Endothelial cell of umbilical vein (primary cell): ENCODE results near the gene ZNG1A. TPM values are rescaled to one million over a fixed set of nuclear protein-coding genes. Genes with fewer than 3 reads are reported as not detected.
"Not testable (repeated sequence)": the region's sequence is repeated elsewhere in the genome, so short reads cannot be mapped to it uniquely, and the experiment has no call there.

Experiments
- BruUV-seq: library from RNA; stranded (reverse); fragments of 400-500 nt; replicated peaks from 2 replicates; lab custom pipeline; 2021; lab: Mats Ljungman, UMichigan
- CTCF ChIA-PET: fragments of 300-600, 350-600 bp; sonication (Branson Sonifier 250); formaldehyde crosslinking; loops from one replicate; lab custom pipeline; 2021; ENCODE audit warnings: antibody characterized with exemption, inconsistent platforms; lab: Charles Lee
- POLR2A ChIA-PET: fragments of 300-600, 350-600 bp; sonication (Branson Sonifier 250); formaldehyde crosslinking; loops from one replicate; lab custom pipeline; 2021; ENCODE audit warnings: antibody characterized with exemption, inconsistent platforms; lab: Charles Lee
- DNase-seq: peaks from one replicate; pipeline ENCODE4 v3.0.0-alpha.2; 2011; ENCODE audit warnings: low read depth, low spot score
- FAIRE-seq: peaks from 2 replicates; lab custom pipeline; 2011; peaks lifted over from hg19 to GRCh38; lab: Jason Lieb, UNC
- H2AFZ ChIP-seq: 2 replicates; pipeline ENCODE4 v1.6.0; 2012; ENCODE audit warnings: low read depth, low read length, control low read depth, inconsistent platforms
- H3K27ac ChIP-seq: 2 replicates; pipeline ENCODE4 v1.5.1; 2011; ENCODE audit warnings: low read depth, mild to moderate bottlenecking, control low read depth, low read length, moderate library complexity; ENCODE audit not compliant: insufficient read depth
- H3K27me3 ChIP-seq, 2 experiments: 2 replicates each; pipeline versions ENCODE4 v1.6.0 to v1.6.1; 2011; ENCODE audit warnings: low read length in 2 of 2, mixed read lengths in 1 of 2; ENCODE audit not compliant: control insufficient read depth in 2 of 2, insufficient read depth in 2 of 2
- H3K36me3 ChIP-seq, 2 experiments: 2 replicates in 1 of 2; 3 replicates in 1 of 2; pipeline ENCODE4 v1.5.1; 2011; ENCODE audit warnings: low read length in 2 of 2, mild to moderate bottlenecking in 1 of 2, moderate library complexity in 1 of 2; ENCODE audit not compliant: control insufficient read depth in 2 of 2, insufficient read depth in 2 of 2; ENCODE audit errors: extremely low read depth in 1 of 2
- H3K4me1 ChIP-seq: 3 replicates; pipeline ENCODE4 v1.5.1; 2011; ENCODE audit warnings: mild to moderate bottlenecking, low read length; ENCODE audit not compliant: control insufficient read depth, insufficient read depth; ENCODE audit errors: extremely low read depth
- H3K4me2 ChIP-seq: 2 replicates; pipeline ENCODE4 v1.6.1; 2011; ENCODE audit warnings: low read length, control low read depth, mixed read lengths; ENCODE audit not compliant: insufficient read depth
- H3K4me3 ChIP-seq, 3 experiments: fragments of 200-600 bp in 1 of 3; sonication (generic), shearing (Covaris generic) in 1 of 3; replicated peaks in 1 of 3; 2 replicates each; pipeline ENCODE4 v1.5.1; 2011 to 2016; ENCODE audit warnings: control low read depth in 3 of 3, low read length in 3 of 3, mild to moderate bottlenecking in 2 of 3, inconsistent platforms in 1 of 3, low read depth in 1 of 3, moderate library complexity in 1 of 3; ENCODE audit not compliant: insufficient read depth in 1 of 3
- H3K79me2 ChIP-seq: 2 replicates; pipeline ENCODE4 v1.6.0; 2012; ENCODE audit warnings: low read length, inconsistent platforms; ENCODE audit not compliant: control insufficient read depth, insufficient read depth
- H3K9ac ChIP-seq: replicated peaks from 2 replicates; pipeline ENCODE3; 2011; ENCODE audit warnings: low read length, control low read depth; ENCODE audit not compliant: insufficient read depth; ENCODE audit errors: extremely low read depth
- H3K9me1 ChIP-seq: replicated peaks from 3 replicates; pipeline ENCODE4 v1.6.0; 2011; ENCODE audit warnings: mild to moderate bottlenecking, low read length; ENCODE audit not compliant: control insufficient read depth, insufficient read depth; ENCODE audit errors: extremely low read depth
- H3K9me3 ChIP-seq: replicated peaks from 2 replicates; pipeline ENCODE4 v1.5.1; 2012; ENCODE audit warnings: low read length, inconsistent platforms; ENCODE audit not compliant: control insufficient read depth, insufficient read depth
- H4K20me1 ChIP-seq: replicated peaks from 2 replicates; pipeline ENCODE3; 2011; ENCODE audit warnings: mild to moderate bottlenecking, low read length; ENCODE audit not compliant: control insufficient read depth, insufficient read depth; ENCODE audit errors: extremely low read depth
- dilution Hi-C: fragments of 300-500 bp; cut with MboI; formaldehyde crosslinking; loops from one replicate; pipeline ENCODE4 v1.15.0; 2019; ENCODE audit warnings: low sequenced_read_pairs; ENCODE audit not compliant: extremely low pct_ligation_motif_present
- intact Hi-C: fragments of 100-400 bp; cut with micrococcal nuclease; formaldehyde crosslinking; loops from one replicate; pipeline ENCODE4 v1.10.0; 2022
- polyA plus RNA-seq, 4 experiments: library from polyadenylated mRNA; depleted of rRNA in 3 of 4; stranded (reverse) in 3 of 4; unstranded in 1 of 4; fragments of >200 nt; gene quantifications; 2 replicates each; pipeline versions ENCODE4 v1.2.1 to v1.2.3, GENCODE V29; 2011 to 2012; ENCODE audit warnings: missing spikeins in 1 of 4
- total RNA-seq: library from RNA; stranded (reverse); gene quantifications from 2 replicates; pipeline ENCODE4 v1.2.3, GENCODE V29; 2021

The ZNG1A gene
- total and polyA plus RNA-seq, 2 donors (not counting 3 experiments of a cell fraction or from before 2014, with no cell fraction given): 14.3 to 39.8 TPM

DNA sequence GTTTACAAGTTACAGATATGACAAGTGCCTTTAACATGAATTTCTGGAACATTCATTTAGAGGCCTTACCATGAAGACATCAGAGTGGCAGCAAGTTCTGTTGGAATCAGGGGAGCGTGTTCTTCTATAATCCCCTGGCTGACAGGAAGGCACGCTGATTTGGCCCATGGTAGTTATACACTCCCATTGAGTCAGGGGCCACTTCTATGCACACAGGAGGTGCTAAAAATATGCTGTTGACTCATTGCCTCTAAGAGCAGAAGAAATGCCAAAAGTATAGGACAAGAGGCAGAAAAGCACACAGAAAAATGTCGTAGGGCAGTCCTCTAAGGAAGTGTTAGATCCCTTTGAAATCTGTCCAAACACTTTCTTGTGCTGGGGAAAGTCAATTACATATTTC lies 100.5 kb downstream of the ZNG1A start:
- DNase-seq, H2AFZ ChIP-seq, H3K9ac ChIP-seq, FAIRE-seq, H3K4me2 ChIP-seq, H3K4me1 ChIP-seq, H3K9me1 ChIP-seq, dilution Hi-C loops, H3K4me3 ChIP-seq, H3K36me3 ChIP-seq, BruUV-seq, CTCF ChIA-PET, POLR2A ChIA-PET, H4K20me1 ChIP-seq, H3K27me3 ChIP-seq, intact Hi-C loops, H3K27ac ChIP-seq, H3K9me3 ChIP-seq, H3K79me2 ChIP-seq: not testable (repeated sequence)

GRCh38 chr9:76389-76788 lies 102.5 kb downstream of the ZNG1A start:
- BruUV-seq, intact Hi-C loops, H3K36me3 ChIP-seq, H3K4me2 ChIP-seq, H2AFZ ChIP-seq, H3K9ac ChIP-seq, H4K20me1 ChIP-seq, dilution Hi-C loops, H3K27ac ChIP-seq, H3K79me2 ChIP-seq, FAIRE-seq, H3K4me3 ChIP-seq, CTCF ChIA-PET, POLR2A ChIA-PET, H3K9me1 ChIP-seq, H3K4me1 ChIP-seq, H3K9me3 ChIP-seq, DNase-seq: not testable (repeated sequence)
- peaks cover 4 to 15% of the 10 kb centered on the region in 2 experiments for H3K27me3 ChIP-seq

DNA sequence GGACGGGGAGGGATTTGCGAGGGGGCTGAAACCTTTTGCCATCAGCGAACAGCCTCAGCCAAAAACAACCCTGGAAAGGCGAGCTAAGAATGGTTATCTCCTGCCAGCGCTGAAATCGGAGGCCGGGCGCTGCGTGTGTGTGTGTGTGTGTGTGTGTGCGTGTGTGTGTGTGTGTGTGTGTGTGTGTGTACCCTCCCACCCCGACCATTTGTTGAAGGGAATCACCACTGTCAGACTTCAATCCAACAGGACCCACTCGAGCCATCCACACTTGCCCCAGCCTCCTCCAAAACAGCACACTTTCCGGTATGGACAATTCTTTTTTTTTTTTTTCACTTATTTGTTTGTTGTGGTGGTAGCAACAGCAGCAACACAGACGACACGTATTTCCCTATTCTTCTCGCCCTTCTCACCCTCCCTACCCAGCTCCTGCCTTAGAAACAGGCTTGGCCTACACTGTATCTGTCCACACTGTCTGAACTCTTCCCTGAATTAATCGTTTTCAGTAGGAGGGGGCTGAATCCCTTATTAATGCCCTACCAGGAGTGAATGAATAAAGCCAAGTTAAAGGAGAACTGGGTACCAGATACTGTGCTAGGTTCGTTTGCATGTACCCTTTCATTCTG lies 104.8 kb downstream of the ZNG1A start:
- BruUV-seq, intact Hi-C loops, H3K9me3 ChIP-seq, FAIRE-seq, H3K36me3 ChIP-seq, H3K4me1 ChIP-seq, H3K4me3 ChIP-seq, H3K4me2 ChIP-seq, H3K9me1 ChIP-seq, H3K79me2 ChIP-seq, POLR2A ChIA-PET, H2AFZ ChIP-seq, DNase-seq, dilution Hi-C loops, H3K9ac ChIP-seq, CTCF ChIA-PET, H3K27ac ChIP-seq, H4K20me1 ChIP-seq: not testable (repeated sequence)
- H3K27me3 ChIP-seq: peaks cover 4 to 15% of the 10 kb centered on the region in 2 experiments

DNA sequence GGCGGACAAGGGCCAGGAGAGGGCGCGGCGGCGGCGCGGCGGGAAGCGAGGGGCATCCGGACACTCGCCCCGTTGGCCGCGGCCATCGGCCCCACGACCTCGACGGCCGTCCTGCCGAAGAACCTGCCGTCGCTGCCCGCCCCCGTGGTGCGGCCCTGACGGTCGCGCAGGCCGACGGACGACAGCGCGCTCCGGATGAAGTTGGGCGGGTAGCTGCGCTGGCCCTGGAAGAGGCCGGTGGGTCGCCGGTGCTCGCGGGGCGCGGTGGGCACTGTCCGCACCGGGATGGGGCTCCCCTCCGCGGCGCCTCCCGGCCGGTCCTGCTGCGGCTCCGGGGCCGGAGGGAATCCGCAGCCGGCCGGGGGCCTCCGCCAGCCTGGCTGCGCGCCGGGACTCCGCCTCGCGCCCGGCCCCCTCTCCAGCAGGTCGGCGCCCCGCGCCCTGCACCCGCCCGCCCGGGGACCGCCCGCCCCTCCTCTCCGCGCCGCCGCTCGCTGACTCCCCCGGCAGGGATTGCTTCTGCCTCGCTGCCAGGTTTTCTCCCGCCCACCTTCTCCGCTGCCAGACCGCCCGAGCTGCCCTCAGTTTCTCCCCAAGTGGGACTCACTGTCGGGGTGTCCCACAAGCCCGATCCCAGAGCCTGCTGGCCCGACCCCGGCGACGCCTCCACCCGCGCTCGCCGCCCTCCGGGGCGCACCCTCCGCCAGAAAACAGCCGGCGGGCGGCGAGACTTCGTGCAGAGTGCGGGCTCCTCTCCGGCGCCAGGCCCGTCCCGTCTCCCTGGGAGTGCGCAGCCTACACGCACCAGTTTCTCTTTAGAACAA lies 105.6 kb downstream of the ZNG1A start:
- H3K4me1 ChIP-seq, H3K9me1 ChIP-seq, H4K20me1 ChIP-seq, H2AFZ ChIP-seq, H3K36me3 ChIP-seq, intact Hi-C loops, H3K27ac ChIP-seq, H3K4me3 ChIP-seq, BruUV-seq, DNase-seq, H3K79me2 ChIP-seq, FAIRE-seq, POLR2A ChIA-PET, H3K4me2 ChIP-seq, dilution Hi-C loops, CTCF ChIA-PET, H3K9ac ChIP-seq, H3K9me3 ChIP-seq: not testable (repeated sequence)
- peaks cover 4 to 15% of the 10 kb centered on the region in 2 experiments for H3K27me3 ChIP-seq
